ENCODE data around the gene COL13A1. TPM values are rescaled to one million over a fixed set of nuclear protein-coding genes. Genes with fewer than 3 reads are reported as not detected.

The COL13A1 gene
- total RNA-seq, 3 donors from 2014 or later = 0.66 to 0.80 (median 0.73) TPM

DNA sequence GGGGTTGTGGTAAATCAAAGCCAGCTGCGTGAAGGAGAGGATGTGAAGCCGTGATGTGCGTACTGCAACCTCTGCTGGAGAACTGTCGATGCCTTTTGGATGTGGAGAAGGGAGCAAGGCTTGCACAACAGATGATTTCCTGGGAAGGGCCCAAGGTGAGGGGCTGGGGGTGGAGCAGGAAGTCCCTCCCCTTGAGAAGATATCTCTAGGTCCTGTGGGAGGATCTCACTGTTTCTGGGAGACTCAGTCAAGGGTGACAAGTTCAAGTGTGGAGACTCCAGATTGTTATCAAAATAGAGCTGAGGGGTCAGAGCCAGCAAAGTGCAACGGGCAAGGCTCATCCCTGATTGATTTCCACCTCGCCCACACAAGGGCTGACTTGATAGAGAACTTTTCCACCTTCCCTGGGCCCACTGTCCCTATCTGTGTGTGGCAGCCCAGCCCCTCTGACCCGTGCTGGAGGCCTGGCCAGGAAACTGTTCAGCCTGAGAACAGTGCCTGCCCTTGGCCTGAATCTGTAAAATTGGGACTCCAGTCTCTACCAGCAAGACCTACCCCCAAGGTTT lies 55.0 kb downstream of the COL13A1 start:
- H3K36me3 ChIP-seq = no peaks in the 10 kb centered on the region
- H3K4me3 ChIP-seq = no peak overlapping the region
- DNase-seq (ENCODE audit: low spot score in 2 of 2) = no peak
- H3K9me3 ChIP-seq = no peaks in the 10 kb centered on the region
- TF ChIP-seq, protein P1, sequence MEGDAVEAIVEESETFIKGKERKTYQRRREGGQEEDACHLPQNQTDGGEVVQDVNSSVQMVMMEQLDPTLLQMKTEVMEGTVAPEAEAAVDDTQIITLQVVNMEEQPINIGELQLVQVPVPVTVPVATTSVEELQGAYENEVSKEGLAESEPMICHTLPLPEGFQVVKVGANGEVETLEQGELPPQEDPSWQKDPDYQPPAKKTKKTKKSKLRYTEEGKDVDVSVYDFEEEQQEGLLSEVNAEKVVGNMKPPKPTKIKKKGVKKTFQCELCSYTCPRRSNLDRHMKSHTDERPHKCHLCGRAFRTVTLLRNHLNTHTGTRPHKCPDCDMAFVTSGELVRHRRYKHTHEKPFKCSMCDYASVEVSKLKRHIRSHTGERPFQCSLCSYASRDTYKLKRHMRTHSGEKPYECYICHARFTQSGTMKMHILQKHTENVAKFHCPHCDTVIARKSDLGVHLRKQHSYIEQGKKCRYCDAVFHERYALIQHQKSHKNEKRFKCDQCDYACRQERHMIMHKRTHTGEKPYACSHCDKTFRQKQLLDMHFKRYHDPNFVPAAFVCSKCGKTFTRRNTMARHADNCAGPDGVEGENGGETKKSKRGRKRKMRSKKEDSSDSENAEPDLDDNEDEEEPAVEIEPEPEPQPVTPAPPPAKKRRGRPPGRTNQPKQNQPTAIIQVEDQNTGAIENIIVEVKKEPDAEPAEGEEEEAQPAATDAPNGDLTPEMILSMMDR (IDR thresholded peaks at IDR 0.05) = no peak
- no peak for TF ChIP-seq POLR2AphosphoS5 (IDR thresholded peaks at IDR 0.05)
- no peak for TF ChIP-seq POLR2A (IDR thresholded peaks at IDR 0.05)
- H3K4me1 ChIP-seq = no peaks in the 10 kb centered on the region
- intact Hi-C loops (cut with DNase I; ENCODE audit: low total_unique reads) = no loop called here
- no peak overlapping the region for H3K27ac ChIP-seq
- no peaks in the 10 kb centered on the region for H3K27me3 ChIP-seq

DNA sequence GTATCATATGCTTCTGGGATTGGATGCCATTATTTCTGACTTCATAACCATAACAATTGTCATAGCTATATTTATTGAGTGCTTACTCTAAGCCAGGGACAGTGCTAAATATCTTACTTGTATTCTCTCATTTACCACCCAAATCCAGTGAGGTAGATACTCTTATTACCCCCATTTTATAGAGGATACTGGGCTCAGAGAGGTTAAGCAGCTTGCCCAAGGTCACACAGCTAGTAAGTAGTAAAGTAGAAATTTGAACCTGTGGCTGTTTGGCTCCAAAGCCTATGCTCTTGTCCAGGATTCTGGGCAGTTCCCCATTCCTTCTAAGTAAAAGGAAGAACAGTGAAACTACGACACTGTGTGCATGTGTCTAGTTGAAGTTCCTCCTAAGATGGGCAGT lies 56.5 kb downstream of the COL13A1 start:
- intact Hi-C loops (cut with DNase I; ENCODE audit: low total_unique reads) = no loop called here
- TF ChIP-seq POLR2AphosphoS5 (IDR thresholded peaks at IDR 0.05) (no peak), POLR2A (IDR thresholded peaks at IDR 0.05) (no peak)
- TF ChIP-seq, protein P1 (IDR thresholded peaks at IDR 0.05) = no peak

DNA sequence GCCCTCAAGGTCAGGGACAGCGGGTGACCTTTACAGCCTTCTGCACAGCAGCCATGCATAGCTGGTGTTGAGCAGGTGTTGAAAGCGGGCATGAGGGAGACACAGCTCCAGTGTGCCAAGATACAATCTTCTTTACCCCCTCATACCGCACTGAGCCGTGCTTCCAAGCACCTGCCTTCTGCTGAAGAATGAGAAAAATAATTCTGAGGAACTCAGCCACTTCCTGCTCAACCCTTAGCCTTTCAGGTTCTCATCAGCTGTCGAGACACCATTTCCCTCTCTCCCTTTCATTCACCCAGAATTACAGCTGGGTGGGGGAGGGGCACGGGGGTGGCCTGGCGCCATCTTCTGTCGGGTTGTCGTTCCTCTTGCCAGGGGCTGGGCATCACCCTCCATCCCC lies 58.6 kb downstream of the COL13A1 start:
- no peak for DNase-seq (ENCODE audit: low spot score in 2 of 2)
- Histone ChIP-seq H3K4me3 (no peak overlapping the region), H3K9me3 (no peaks in the 10 kb centered on the region), H3K27ac (no peak overlapping the region), H3K4me1 (no peaks in the 10 kb centered on the region), H3K27me3 (no peaks in the 10 kb centered on the region), H3K36me3 (no peaks in the 10 kb centered on the region)
- no peak for TF ChIP-seq POLR2AphosphoS5 (IDR thresholded peaks at IDR 0.05)
- no peak for TF ChIP-seq POLR2A (IDR thresholded peaks at IDR 0.05)
- TF ChIP-seq, protein P1 (IDR thresholded peaks at IDR 0.05) = no peak
- intact Hi-C loops (cut with DNase I; ENCODE audit: low total_unique reads) = no loop called here

More for the DNA sequence above, 56.5 kb downstream of the COL13A1 start:
- Histone ChIP-seq H3K27ac (no peak overlapping the region), H3K27me3 (no peaks in the 10 kb centered on the region), H3K36me3 (no peaks in the 10 kb centered on the region), H3K4me1 (no peaks in the 10 kb centered on the region), H3K4me3 (no peak overlapping the region), H3K9me3 (no peaks in the 10 kb centered on the region)
- no peak for DNase-seq (ENCODE audit: low spot score in 2 of 2)

DNA sequence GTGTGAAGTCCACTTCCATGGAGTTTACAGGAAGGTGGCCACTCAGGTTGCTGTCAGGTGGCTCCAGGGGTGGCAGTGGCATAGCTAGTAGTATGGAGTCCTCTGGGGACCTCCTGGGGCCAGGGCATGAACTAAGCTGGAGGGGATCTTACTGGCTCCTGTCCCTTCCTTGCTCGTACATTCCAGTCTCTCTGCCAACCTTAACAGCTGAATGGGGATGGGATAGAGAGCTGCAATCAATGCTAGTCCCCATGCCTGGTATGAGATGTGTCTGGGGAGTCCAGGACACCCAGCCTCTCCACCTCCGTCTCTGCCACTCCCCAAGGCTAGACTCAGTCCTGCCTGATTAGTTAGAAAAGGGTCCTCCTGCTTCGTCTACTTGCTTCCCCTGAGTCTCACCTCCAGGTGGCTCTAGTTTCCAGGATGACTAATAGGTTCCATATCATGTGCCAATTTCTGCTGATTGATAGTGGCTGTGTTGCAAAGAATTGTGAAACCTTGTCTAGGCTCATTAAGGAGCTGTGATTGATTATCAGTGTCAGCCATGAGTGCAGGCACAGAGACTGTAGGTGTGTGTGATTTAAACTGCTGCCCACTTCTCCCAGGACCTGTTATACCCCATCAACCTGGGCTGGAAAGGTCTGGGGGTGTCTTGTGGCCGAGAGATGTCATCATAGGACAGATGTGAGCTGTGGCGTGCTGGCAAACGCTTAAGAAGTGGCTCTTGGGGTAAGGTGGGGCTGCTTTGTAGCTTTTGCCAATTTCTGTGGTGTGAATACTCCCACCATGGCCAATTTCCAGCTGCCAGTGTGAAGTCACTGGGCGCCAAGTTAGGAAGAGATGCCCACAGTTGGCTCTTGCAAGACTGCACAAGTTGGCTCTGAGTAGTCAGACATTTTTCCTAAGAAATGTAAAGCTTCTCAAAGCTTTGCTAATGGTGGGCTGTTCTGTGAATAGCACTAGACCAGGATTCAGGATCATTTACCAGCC lies 59.8 kb downstream of the COL13A1 start:
- Histone ChIP-seq H3K36me3 (no peaks in the 10 kb centered on the region), H3K4me1 (no peaks in the 10 kb centered on the region), H3K27ac (no peak overlapping the region), H3K4me3 (no peak overlapping the region), H3K9me3 (no peaks in the 10 kb centered on the region), H3K27me3 (no peaks in the 10 kb centered on the region)
- intact Hi-C loops (cut with DNase I; ENCODE audit: low total_unique reads) = loop anchor here (2.0 kb wide), 1 partner anchor 179 kb away; no protein-coding TSS in a partner anchor
- TF ChIP-seq POLR2AphosphoS5 (IDR thresholded peaks at IDR 0.05) = peak in 2 of 3 donors; percentile 20 to 55
- TF ChIP-seq POLR2A (IDR thresholded peaks at IDR 0.05) = no peak
- TF ChIP-seq, protein P1 (IDR thresholded peaks at IDR 0.05) = peak in 1 of 3 donors; percentile 14
- no peak for DNase-seq (ENCODE audit: low spot score in 2 of 2)

Measured in breast epithelium (tissue), 4 donors.